Measurements from ENCODE around the gene CRKL.
"Not testable (repeated sequence)": the region's sequence is repeated elsewhere in the genome, so short reads cannot be mapped to it uniquely, and the experiment has no call there.

CRKL gene

GRCh38 chr22:20965104-20965887 is 48.1 kb downstream of the CRKL start:
- H3K27ac ChIP-seq, result no peak overlapping the region
- DNase-seq (ENCODE audit: low read depth, low spot score), result no peak

GRCh38 chr22:20965888-20966855 is 49.0 kb downstream of the CRKL start:
- no peak overlapping the region for H3K27ac ChIP-seq
- no peak for DNase-seq (ENCODE audit: low read depth, low spot score)

- H3K27ac ChIP-seq, result no peak within 1 kb of the TSS
- no peak for DNase-seq (ENCODE audit: low read depth, low spot score)
These were observed 49.9 kb downstream of the CRKL start, which contains the start of gene AIFM3 for GRCh38 chr22:20966883-20967696. Gene AIFM3, plus strand, starts transcription at chr22:20967255. Its CDS starts 690 bp downstream, at chr22:20967945.

GRCh38 chr22:20967697-20968211 is 50.5 kb downstream of the CRKL start:
- H3K27ac ChIP-seq, result no peak overlapping the region
- no peak for DNase-seq (ENCODE audit: low read depth, low spot score)

GRCh38 chr22:20968281-20968977 is 51.2 kb downstream of the CRKL start:
- no peak overlapping the region for H3K27ac ChIP-seq
- DNase-seq (ENCODE audit: low read depth, low spot score), result no peak

- H3K27ac ChIP-seq, result no peak overlapping the region
- DNase-seq (ENCODE audit: low read depth, low spot score), result no peak
These were observed 53.9 kb downstream of the CRKL start for GRCh38 chr22:20970939-20971657.

- not testable (repeated sequence) for DNase-seq (ENCODE audit: low read depth, low spot score); H3K27ac ChIP-seq
These were observed 54.9 kb downstream of the CRKL start for GRCh38 chr22:20972014-20972694.

- no peak overlapping the region for H3K27ac ChIP-seq
- DNase-seq (ENCODE audit: low read depth, low spot score), result no peak
These were observed 55.8 kb downstream of the CRKL start for GRCh38 chr22:20972933-20973577.

GRCh38 chr22:20973634-20974286 is 56.6 kb downstream of the CRKL start:
- DNase-seq (ENCODE audit: low read depth, low spot score), result no peak
- no peak overlapping the region for H3K27ac ChIP-seq

GRCh38 chr22:20974336-20974955 is 57.2 kb downstream of the CRKL start:
- no peak for DNase-seq (ENCODE audit: low read depth, low spot score)
- no peak overlapping the region for H3K27ac ChIP-seq

GRCh38 chr22:20975541-20976290 is 58.5 kb downstream of the CRKL start:
- DNase-seq (ENCODE audit: low read depth, low spot score), result no peak
- H3K27ac ChIP-seq, result no peak overlapping the region

- DNase-seq (ENCODE audit: low read depth, low spot score), result no peak
- H3K27ac ChIP-seq, result no peak overlapping the region
These were observed 59.2 kb downstream of the CRKL start for GRCh38 chr22:20976291-20976877.

GRCh38 chr22:20977019-20977418 is 59.8 kb downstream of the CRKL start:
- H3K27ac ChIP-seq, result no peak overlapping the region
- no peak for DNase-seq (ENCODE audit: low read depth, low spot score)

- no peak overlapping the region for H3K27ac ChIP-seq
- DNase-seq (ENCODE audit: low read depth, low spot score), result no peak
These were observed 60.4 kb downstream of the CRKL start for GRCh38 chr22:20977516-20978170.

- no peak overlapping the region for H3K27ac ChIP-seq
- no peak for DNase-seq (ENCODE audit: low read depth, low spot score)
These were observed 61.2 kb downstream of the CRKL start for GRCh38 chr22:20978419-20978818.

All from epithelial cell of prostate (primary cell).